Measurements from ENCODE around the gene IDS. TPM values are rescaled to one million over a fixed set of nuclear protein-coding genes. Genes with fewer than 3 reads are reported as not detected.
A peak's percentile ranks its signal among the peaks of the same experiment; 100 is the strongest.
"Not testable (repeated sequence)": the region's sequence is repeated elsewhere in the genome, so short reads cannot be mapped to it uniquely, and the experiment has no call there.

Gene IDS, protein sequence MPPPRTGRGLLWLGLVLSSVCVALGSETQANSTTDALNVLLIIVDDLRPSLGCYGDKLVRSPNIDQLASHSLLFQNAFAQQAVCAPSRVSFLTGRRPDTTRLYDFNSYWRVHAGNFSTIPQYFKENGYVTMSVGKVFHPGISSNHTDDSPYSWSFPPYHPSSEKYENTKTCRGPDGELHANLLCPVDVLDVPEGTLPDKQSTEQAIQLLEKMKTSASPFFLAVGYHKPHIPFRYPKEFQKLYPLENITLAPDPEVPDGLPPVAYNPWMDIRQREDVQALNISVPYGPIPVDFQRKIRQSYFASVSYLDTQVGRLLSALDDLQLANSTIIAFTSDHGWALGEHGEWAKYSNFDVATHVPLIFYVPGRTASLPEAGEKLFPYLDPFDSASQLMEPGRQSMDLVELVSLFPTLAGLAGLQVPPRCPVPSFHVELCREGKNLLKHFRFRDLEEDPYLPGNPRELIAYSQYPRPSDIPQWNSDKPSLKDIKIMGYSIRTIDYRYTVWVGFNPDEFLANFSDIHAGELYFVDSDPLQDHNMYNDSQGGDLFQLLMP
- 37.0 and 54.0 TPM in 2 replicates for total RNA-seq

DNA sequence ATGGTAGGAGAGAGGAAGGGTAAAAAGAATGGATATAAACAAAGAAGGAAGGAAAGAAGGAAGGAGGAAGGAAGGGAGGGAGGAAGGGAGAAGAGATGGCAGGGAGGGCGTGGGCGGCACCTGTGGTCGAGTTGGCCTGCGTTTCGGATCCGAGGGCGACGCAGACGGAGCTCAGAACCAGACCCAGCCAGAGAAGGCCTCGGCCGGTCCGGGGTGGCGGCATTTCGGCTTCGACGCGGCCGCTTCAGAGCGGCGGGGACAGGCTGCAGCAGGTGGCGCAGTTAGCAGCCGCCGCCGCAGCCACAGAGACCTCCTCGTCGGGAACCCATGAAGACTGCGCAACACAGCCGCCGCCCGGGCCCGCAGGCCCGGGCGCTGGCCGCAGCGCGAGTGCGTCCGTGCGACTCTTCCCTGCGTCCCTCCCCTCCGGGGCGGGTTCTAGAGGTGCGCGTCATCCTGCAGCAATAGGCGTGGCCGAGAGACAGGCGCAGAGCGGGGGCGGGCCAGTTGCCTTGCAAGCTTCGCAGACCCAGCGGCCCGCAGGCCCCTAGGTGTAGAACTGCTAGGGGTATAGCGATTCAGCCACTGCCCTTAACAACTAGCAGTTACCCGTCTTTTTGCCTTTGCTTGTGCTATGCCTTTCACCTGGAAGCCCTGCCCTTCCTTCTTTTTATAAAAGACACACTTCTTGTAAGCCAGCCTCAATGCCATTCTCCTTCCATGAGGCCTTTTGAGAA, at the start of gene IDS:
Gene IDS, minus strand, starts transcription at position 392 of the 737 bp plus-strand sequence. Its CDS starts 169 bp downstream, at position 223.
- H3K4me3 ChIP-seq (ENCODE audit: low read depth, low read length) = peak within 1 kb of the TSS; percentile 68
- TF ChIP-seq, protein P1, sequence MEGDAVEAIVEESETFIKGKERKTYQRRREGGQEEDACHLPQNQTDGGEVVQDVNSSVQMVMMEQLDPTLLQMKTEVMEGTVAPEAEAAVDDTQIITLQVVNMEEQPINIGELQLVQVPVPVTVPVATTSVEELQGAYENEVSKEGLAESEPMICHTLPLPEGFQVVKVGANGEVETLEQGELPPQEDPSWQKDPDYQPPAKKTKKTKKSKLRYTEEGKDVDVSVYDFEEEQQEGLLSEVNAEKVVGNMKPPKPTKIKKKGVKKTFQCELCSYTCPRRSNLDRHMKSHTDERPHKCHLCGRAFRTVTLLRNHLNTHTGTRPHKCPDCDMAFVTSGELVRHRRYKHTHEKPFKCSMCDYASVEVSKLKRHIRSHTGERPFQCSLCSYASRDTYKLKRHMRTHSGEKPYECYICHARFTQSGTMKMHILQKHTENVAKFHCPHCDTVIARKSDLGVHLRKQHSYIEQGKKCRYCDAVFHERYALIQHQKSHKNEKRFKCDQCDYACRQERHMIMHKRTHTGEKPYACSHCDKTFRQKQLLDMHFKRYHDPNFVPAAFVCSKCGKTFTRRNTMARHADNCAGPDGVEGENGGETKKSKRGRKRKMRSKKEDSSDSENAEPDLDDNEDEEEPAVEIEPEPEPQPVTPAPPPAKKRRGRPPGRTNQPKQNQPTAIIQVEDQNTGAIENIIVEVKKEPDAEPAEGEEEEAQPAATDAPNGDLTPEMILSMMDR (conservative IDR thresholded peaks at IDR 0.05; ENCODE audit: low read depth, low read length) = no peak
- DNase-seq (ENCODE audit: low read depth) = no peak

DNA sequence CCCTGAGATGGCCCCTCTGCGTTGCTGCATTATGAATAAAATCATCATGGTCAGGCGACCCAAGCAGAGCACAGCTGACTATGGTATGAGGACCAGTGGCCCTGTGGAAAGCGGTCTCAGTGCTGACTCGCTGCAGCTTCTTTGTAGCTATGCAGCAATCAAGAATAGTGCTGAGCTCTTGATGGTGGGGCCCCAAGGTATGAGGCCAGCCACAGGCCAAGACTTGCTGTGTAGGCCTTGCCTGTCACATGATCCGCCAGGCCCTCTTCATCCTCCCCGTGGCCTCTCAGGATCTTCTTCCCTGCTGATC, 46.8 kb upstream of the IDS start:
- not testable (repeated sequence) for DNase-seq (ENCODE audit: low read depth); H3K4me3 ChIP-seq (ENCODE audit: low read depth, low read length)

DNA sequence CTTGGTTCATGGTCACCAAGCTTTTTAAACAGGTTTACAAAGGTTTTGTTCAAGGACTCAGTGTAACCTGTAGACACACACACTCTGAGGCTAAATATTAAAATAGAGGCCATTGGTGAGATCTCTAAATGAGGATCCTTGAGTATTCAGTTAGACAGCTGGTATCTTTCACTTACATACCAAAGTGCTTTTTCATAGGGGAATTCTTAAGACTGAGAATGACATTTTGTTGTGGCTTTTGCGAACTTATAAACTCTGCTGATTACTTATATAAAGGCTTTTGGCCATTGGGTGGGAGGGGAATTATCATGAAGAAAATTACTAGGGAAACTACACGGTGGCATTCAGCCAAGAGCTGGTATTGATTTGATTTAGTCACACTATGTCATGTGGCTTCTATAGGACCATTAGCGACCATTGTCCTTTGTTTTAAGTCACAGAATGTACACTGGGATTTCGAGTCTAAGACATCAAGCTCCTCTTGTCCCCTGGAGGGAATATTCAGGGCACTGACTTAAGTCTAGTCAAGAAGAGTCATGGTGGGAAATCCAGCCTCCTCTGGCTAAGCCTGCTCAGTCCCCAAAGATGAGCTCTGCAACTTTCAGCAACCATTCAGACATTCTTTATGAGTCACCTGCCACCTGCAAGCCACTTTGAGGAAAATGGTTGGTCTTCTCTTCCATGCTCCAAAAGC, 46.3 kb upstream of the IDS start:
- DNase-seq (ENCODE audit: low read depth); H3K4me3 ChIP-seq (ENCODE audit: low read depth, low read length): not testable (repeated sequence)

DNA sequence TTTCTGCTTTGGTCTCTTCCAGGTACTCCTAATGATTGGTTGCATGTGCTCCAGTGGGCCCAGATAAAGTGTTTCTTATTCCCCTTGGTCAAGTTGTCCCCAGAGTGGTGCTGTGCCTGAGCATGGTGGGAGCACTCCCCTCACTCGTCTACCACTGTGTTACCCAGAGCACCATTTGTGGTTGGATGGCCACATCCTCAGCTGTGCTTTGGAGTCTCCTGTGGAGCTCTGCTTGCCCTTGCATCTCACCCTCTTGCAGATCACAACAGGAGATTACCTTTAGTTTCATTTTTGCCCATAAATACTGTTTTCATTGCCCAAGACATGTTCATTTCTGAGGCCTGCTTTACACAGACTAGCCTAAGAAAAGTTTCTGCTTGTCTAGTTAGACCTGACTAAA, 45.3 kb upstream of the IDS start:
- not testable (repeated sequence) for H3K4me3 ChIP-seq (ENCODE audit: low read depth, low read length); DNase-seq (ENCODE audit: low read depth)

DNA sequence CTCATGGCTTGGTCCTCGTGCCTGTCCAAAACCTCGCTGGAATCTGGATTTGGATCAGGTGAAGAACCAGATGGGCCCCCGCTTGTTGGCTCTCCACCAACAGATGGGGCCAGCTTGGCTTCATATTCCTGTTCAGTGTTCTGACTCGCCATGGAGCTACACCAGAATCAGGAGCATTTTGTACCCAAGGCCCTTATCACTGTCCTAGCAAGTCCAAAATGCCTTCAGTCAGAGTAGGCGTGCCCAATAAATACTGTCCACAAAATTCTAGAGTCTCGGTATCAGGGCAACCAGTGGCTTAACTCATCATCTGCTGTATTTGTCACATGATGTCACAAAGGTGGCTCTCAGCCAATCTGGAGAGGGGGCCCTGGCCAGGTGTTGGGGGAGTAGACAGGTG, 44.6 kb upstream of the IDS start, which contains the start of gene HSFX3:
Gene HSFX3, minus strand, starts transcription at position 224 of the 400 bp plus-strand sequence. Its CDS starts 72 bp downstream, at position 152.
- not testable (repeated sequence) for DNase-seq (ENCODE audit: low read depth); H3K4me3 ChIP-seq (ENCODE audit: low read depth, low read length)

DNA sequence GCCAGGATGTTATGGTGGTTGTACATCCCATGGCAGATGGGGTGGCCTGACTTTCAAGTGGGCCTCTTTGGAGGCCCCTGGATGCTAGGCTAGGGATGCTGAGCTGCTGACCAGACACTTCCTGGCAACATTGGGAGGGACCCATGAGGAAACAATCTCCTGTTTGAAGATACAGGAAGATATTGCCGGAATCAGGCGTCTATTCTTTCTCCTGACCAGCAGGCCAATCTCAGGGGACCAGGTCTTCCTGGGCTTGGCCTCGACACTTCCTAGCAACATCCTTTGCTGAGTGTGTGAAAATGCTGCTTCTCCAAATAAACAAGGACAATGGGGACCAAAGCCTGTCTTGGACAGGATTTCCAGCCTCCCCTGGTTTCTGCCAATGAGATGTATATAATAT, 42.7 kb upstream of the IDS start:
- DNase-seq (ENCODE audit: low read depth); H3K4me3 ChIP-seq (ENCODE audit: low read depth, low read length): not testable (repeated sequence)

DNA sequence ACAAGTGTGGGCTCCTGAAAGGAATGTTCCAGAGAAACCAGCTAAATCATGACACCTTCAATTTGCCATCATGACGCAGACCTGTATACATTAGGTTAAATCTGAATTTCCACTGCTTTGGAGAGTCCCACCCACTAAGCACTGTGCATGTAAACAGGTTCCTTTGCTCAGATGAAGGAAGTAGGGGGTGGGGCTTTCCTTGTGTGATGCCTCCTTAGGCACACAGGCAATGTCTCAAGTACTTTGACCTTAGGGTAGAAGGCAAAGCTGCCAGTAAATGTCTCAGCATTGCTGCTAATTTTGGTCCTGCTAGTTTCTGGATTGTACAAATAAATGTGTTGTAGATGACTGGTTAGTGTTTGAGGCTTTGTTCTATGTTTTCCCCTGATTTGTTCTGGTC, 41.9 kb upstream of the IDS start:
- not testable (repeated sequence) for DNase-seq (ENCODE audit: low read depth); H3K4me3 ChIP-seq (ENCODE audit: low read depth, low read length)

DNA sequence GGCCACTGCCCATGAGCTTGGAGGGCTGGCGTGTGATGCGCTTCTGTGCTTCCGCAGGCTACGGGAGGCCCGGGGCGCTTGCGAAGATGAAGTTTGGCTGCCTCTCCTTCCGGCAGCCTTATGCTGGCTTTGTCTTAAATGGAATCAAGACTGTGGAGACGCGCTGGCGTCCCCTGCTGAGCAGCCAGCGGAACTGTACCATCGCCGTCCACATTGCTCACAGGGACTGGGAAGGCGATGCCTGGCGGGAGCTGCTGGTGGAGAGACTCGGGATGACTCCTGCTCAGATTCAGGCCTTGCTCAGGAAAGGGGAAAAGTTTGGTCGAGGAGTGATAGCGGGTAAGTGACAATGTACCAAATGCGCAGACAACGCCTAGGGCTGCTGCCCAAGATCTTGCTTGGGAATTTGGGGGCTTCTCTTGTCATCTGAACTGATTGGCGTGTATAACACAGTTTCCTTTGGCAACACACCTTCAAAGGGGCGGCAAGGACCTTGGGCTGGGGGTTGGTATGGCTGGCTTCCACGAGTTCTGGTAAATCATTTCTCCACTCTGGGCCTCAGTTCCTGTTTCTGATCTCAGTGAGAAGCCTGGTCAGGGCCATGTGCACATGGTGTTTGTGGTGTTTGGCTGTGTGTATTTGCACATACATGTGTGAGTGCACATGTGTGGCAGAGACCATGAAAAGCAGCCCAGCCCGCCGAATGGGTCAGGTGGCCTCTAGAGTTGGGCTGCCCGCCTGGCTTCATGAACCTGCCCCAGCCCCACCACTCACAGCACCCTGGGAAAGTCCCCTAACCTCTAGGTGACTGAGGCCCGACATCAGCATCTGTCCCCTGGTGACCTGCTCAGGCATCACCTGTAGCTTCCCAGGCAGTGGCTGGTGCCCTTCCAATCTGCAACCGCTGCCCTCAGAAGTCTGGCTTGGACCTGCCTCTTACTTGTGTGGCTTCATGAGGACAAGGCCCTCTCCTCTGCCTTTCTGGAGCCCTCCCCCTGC, 40.7 kb upstream of the IDS start:
- DNase-seq (ENCODE audit: low read depth) = not testable (repeated sequence)

DNA sequence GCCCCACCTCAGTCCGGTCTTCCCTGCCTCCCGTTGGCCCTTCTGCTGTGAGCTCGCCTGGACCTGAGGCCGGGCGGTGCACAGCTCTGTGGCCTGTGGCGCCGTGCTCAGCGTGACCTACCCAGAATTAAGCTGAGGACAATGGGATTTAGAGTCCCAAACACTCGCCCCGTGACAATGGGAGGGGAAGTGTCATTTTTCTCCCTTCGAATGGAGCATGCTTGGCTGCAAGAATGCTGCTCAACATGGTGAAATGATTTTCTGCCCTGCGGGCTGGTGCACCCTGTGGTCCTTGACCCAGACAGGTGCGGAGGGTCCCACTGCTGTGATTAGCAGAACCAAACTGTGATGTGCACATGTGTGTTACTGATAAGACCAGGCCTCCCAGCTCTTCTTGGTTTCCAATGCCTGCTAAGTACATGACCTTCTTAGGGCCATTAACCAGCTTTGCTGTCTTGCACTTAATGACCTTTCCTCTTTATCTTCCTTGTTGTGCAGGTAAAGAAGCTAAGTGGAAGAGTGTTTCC, 36.5 kb upstream of the IDS start:
- peak overlapping the region; percentile 78 for H3K4me3 ChIP-seq (ENCODE audit: low read depth, low read length)
- TF ChIP-seq, protein P1 (conservative IDR thresholded peaks at IDR 0.05; ENCODE audit: low read depth, low read length) = no peak
- DNase-seq (ENCODE audit: low read depth) = no peak

More for the DNA sequence above, 40.7 kb upstream of the IDS start:
- H3K4me3 ChIP-seq (ENCODE audit: low read depth, low read length) = not testable (repeated sequence)
